ENCODE results near the gene LTF.

The LTF gene

GRCh38 chr3:46469680-46470357, 5.1 kb upstream of the LTF start:
- no peak for DNase-seq (ENCODE audit: low read depth in 3 of 3)

DNA sequence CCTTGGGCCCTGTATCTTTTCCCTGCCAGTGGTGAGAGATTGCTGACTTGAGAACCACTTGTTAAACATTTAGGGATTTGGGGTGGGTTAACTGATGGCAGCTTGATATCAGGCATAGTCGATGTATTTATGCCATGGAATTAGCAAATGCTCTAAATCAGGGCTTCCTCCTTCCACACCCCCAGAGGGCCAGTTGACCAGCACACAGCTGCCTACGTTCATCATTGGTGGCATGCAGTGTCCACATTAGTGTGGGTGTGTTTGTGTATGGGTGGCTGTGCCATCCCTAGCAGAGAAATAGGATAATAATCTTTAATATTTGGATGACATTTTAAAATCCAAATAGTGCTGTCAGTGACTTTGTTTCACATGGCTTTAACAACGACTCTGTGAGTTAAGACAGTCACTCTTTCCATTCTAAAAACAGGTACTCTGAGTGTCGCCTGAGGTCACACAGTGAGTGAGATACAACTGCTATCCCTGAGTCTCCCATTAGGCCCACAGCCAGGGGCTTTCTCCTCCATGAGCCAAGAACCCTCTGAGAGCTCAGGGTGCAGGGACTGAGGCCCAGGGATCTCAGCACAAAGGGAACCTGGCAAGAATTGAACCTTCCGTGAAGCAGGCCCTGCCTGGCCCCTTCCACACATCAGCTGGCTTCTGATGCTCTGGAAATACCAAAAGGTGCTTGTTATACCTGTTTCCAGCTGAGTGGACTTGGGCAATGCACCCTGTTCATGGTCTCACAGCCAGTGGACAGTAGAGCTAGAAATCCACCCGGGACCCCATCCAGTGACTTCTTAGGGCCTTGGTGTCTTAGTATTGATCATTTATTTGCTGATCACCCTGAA, 4.3 kb upstream of the LTF start:
- no peak for DNase-seq (ENCODE audit: low read depth in 3 of 3)

DNA sequence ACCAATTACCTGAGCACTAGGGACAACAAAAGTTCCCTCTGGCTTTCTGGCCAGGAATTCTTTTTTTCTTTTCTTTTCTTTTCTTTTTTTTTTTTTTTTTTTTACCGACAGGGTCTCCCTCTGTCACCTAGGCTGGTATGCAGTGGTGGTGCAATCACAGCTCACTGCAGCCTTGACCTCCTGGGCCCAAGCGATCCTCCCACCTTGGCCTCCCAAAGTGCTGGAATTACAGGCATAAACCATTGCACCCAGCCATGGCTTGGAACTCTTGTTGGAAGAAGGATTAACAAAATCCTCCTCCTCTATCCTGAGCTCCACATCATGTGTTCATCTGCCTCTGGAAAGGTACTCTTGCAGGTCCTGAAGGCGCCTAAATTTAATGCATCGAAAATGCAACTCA, 2.9 kb upstream of the LTF start:
- no peak for DNase-seq (ENCODE audit: low read depth in 3 of 3)

DNA sequence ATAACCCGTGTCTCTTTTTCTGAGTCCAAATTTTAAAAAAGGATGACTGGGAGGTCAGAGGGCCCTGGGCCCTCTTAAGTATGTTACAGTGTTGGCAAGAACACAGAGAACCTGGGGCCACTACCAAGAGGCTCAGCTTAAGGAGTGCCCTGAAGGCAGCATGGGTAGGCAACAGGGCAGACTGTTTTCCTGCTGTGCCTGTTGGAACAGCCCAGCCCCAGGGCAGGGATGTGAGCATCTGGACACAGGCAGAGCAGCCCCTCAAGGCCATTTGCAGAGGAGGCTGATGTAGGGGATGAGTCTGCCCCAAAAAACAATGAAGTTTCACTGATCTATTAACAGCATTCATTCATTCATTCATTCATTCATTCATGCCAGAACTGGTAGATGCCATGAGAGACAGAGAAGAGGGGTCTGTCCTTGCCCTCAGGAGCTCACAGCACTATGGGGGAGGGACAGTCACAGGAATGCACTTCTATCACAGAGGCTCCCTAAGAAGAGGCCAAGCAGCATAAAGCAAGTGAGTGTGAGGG, 2.2 kb upstream of the LTF start:
- no peak for DNase-seq (ENCODE audit: low read depth in 3 of 3)

DNA sequence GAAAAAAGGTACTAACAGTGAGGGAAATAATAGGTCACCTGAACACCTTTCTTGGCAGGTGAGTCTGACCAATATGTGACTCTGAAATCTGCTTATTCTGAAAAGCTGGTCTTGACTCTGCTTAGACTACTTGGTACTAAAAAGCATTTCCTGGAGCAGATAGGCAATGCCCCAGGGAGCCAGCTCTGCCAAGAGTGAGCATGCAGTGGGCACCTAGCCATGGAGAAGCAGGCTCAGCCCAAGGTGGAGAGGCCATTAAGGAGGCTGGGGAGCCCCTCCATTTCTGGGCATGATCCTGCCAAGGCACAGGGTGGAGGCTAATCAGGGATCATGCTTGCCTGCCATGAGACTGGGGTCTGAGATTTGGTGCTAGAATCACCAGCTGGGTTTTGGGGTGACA, 1.6 kb upstream of the LTF start:
- no peak for DNase-seq (ENCODE audit: low read depth in 3 of 3)

DNA sequence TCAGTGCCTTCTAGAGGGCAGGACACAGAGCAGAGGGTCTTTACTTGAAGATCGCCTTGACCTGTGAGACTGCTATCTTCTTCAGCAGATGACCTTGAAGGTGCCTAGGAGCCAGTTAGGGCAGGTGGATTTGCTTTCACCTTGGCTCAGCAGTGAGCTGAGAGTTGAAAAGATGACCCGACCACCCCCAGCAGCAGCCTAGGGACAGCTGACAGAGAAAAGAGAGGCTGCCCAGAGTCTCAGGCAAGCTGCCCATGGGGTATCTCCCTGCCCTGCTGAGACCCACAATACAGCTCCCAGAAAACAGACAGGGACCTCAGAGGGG, 453 bp upstream of the LTF start:
- DNase-seq (ENCODE audit: low read depth in 3 of 3) = no peak

DNA sequence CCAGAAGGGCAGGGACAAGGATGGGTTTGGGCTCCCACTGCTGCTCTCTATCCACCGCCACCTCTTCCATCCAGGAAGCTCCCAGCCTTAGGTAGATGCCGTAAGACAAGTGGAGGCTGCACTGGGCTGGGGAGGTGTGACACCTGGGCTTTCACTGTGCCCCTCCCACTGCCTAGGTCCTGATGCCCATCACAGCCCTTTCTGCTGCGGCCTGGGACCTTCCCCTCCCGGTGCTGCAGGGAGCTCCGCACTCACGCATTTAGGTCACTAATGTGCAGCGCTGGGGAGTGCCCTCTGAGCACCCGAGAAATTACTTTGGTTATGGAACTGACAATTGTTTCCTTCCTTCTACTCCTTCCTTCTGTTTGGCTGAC, 850 bp downstream of the LTF start:
- no peak for DNase-seq (ENCODE audit: low read depth in 3 of 3)

DNA sequence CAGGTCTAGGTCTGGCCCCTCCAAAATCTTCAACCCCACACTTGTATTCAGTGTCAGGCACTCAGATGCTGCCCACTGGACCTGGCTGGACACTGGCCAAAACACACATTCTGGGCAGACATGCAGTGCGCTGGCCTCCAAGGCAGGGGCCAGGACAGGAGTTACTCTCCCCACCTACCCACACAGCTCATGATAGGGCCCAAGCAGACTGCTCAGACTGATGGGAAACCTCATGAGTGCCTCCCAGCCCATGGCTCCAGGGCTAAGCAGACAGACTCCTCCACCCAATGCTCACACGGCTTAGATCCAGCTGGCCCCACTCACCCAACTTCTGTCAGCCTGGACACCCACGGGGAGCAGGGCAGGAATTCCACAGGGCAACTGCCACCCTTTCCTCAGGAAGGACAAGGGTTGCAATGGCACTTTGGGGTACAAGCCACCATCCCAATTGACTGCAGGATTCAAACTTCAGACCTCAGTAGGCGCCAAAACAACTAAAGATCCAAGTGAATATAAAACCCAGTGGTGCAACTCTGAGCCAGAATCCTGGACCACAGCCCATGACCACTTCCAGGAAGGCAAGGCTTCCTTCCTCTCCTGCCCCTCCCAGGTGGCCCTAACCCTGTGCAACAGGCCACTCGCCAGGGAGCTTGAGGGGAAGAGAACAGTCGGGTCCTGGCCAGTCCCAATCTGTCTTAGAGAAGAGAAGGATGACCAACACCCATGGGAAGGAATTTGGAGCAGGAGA, 1.4 kb downstream of the LTF start:
- DNase-seq (ENCODE audit: low read depth in 3 of 3) = no peak

DNA sequence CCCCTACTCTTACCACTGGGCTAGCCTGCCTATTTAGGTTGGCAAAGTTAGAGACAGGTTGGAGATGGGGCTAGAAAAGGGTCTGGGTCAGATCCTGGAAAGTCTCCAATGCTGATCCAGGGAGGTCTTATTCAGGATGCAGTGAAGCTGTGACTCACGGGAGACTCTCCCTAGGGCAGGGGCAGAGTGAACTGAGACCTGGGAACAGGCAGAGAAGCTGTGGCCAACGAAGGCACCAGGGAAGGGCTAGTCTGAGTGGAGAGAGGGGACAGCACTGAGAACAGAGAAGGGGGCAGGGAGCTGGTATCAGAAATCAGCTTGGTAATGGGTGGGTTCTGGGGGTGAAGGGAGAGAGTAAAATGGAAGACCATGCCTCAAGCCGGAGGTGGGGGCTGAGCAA, 2.2 kb downstream of the LTF start:
- no peak for DNase-seq (ENCODE audit: low read depth in 3 of 3)

- no peak for DNase-seq (ENCODE audit: low read depth in 3 of 3)
These were observed 2.6 kb downstream of the LTF start for GRCh38 chr3:46462111-46462510.

DNA sequence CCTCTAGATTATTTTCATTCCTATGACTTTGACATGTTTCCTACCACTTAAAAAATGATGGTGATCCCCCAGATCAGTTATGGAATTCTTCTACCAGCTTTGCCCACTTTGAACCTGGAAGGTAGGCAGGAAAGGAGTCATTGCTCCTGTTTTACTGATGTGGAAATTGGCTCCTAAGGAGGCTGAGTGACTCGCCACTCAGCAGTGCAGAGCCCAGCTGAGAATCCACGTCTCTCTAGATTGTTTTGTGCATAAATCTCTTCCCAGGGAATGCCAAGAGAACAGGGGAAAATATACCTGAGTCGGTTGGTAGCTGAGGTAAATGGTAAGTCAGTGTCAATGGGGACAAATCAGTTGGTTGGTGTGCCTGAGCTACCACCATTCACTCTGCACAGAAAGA, 4.7 kb downstream of the LTF start:
- no peak for DNase-seq (ENCODE audit: low read depth in 3 of 3)

DNA sequence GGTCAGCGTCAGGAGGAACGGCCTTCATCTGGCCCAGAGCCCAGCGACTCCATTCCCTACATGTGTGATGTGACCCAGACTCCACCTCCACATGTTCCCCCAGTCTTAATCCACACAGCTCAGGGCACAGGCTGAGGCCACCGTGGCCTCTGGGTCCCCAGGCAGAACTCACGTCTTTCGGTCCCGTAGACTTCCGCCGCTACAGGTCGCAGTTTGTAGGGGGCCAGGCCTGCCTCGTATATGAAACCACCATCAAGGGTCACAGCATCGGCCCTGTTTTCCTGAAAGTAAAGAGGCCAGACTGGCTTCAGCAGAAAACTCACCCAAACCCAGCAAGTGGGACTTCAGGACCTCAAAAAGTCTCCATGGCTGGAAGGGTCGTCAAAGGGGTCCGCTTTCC, 8.6 kb downstream of the LTF start:
- no peak for DNase-seq (ENCODE audit: low read depth in 3 of 3)

- DNase-seq (ENCODE audit: low read depth in 3 of 3) = no peak
These were observed 9.2 kb downstream of the LTF start for GRCh38 chr3:46455231-46456115.

DNA sequence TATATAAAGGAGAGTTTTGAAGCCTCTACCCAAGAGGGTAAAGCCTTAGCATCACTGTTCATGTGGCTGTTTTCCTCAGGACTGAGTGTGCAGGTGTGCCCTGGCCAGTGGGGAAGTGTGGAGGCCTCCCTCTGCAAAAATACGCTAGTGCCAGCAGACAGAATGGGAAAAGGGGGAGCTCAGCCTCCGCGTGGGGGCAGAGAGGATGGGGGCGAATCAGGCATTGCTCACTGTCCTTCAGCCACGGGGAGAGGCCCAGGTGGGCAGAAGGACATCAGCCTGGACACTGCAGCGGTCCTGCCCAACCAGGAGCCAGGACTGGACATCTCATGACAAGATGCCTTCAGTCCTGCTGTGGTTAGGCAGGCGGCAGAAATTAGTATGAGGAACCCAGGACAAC, 10.1 kb downstream of the LTF start:
- DNase-seq (ENCODE audit: low read depth in 3 of 3) = no peak

DNA sequence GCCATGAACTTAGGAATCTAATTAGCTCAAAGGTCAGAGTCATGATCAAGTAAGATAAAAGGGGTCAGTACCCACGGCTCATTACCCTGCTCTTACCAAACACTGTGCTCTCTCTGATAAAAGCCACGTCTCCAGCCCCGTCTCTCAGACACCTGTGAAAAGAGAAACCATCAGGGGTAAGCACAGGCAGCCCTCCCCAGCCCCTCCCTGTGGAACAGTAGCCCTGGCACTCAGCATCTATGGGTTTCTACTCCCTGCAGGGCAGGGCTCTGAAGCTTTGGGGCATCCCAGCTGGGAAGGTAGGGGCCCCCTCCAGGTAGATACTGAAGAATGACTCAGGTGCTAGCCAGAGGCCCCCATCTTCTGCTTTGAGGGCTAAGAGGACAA, 10.5 kb downstream of the LTF start:
- DNase-seq (ENCODE audit: low read depth in 3 of 3) = no peak

DNA sequence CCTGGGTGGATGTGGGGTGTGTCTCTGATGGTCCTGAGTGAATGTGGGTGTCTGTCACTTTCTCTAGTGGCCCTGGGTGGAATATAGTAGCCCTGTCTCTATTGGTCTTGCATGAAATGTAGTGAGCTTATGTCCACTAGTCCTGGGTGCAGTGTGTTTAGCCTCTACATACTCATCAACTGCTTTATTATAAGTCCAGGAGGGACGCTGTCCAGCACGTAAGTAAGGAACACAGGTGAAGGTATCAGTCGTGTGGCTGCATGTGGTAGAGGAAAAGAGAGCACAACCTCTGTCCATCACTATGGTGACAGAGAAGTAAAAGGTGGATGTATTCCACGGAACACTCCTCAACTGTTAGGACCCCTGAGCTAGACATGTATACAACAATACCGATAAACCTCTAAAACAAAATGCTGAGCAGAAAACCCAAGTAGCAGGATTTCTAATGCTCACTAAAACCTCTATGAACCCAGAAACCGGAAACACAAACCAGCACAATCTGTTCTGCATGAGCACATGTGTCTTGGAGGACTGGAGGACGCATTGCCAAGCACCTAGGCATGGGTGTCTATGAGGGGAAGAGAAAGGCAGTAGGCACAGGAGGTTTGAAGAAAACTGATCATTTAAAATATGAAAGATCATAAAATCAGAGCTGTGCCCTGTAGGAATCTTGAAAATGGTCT, 11.0 kb downstream of the LTF start:
- no peak for DNase-seq (ENCODE audit: low read depth in 3 of 3)

DNA sequence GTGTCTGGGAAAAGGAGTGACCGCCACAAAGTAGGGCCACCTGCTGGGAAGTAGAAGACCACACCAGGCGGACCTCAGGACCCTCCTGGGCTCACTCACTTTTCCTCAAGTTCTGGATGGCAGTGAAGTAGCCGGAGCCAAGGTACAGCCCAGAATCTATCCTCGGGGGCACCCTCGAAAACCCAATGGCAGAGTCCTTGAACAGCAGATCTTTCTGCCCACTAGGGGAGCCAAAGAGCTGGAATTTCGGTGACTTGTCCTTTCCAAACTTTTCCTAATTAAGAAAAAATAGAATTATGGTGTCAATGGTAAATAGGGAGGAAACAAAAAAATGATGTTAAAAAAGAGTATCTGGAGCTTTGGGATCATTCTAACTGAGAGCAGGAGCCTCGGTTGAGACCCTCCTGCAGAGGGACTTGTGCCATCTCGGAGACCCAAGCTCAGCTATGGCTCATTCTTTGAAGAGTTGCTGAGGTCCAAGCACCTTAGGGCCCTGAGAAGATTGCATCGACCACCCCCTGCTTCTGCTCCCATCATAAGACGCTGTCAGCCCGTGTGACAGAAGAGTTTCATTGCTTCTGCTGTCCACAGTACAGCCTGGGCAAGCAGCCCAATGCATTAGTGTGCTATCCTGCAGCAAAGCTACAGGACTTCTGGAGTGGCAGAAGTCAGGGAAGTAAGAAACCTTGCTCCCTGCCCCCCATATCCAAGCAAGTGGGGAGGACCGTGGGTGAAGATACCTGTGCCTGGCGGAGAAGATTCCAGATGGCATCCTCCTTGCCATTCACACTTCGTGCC, 14.8 kb downstream of the LTF start:
- no peak for DNase-seq (ENCODE audit: low read depth in 3 of 3)

DNA sequence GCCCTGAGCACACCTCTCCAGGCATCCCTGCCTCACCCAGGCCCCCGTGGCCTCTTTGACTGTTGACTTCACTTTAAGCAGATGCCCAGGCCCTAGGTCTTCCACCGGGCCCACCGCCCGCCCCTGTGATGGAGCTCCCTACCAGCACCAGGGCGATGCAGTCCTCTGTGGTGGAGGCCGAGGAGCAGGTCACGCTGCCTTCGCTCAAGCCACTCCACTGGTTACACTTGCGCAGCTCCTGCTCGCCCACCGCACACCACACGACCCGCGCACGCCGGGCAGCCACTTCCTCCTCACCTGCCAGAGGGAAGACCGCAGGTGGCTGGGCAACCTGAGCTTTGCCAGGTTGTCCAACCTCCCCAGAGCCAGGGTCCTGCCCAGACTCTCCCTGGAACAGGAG, 16.0 kb downstream of the LTF start:
- DNase-seq (ENCODE audit: low read depth in 3 of 3) = no peak

DNA sequence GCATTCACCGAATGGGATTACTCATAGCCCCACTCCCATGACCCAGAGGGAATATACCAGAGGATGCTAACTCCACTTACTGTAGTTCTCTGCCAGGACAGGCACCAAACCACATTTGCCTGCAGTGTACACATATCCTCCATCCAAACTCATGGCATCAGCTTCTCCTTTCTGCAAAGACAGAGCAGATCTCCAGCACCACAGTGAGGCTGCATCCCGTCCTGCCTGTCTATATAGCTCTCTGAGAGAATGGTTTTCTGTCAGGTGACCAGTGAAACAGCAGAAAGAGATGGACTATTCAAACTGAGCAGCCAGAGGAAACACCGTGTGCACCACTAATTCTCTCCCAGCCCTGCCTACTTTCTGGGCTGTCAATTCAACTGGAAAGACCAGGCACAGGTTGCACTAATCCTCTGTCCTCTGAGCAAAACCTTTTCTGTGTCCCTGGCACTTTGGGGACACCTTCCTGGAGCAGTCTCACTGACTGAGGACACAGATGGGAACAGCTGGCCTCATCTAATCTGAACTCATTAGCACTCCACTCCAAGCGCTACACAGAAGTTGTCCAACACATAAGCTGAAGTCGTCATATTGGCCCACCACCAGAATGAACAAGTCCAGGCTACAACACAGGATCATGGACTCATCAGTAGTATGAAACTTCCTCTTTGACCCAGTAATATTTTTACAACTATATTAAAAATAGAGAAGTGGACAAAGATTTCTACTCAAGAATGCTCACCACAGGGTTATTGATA, 17.3 kb downstream of the LTF start:
- DNase-seq (ENCODE audit: low read depth in 3 of 3) = no peak
